Activated T-cell treated with anti-CD3 and anti-CD28 coated beads for 4 hours (primary cell): ENCODE measurements around the gene KRTAP5-2.

Experiments
- DNase-seq: peaks from one replicate; pipeline ENCODE4 v3.0.0-alpha.2; 2020

Gene KRTAP5-2

DNA sequence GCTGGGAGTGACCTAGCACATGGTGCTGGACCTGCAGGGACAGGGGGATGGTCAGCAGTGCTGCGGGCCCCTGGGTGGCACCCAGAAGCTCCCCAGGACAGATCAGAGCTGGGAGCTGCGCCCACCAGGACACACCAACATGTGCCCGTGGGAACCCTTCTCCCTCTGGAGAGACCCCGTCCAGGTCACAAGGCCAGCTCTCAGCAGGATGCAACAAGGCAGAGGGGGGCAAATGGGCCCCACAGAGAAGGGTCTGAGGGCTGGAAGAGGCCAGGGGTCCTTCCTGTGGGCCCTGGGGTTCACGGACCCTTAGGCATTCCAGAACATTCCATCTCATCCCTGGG is 32.2 kb downstream of the KRTAP5-2 start:
- DNase-seq: no peak

DNA sequence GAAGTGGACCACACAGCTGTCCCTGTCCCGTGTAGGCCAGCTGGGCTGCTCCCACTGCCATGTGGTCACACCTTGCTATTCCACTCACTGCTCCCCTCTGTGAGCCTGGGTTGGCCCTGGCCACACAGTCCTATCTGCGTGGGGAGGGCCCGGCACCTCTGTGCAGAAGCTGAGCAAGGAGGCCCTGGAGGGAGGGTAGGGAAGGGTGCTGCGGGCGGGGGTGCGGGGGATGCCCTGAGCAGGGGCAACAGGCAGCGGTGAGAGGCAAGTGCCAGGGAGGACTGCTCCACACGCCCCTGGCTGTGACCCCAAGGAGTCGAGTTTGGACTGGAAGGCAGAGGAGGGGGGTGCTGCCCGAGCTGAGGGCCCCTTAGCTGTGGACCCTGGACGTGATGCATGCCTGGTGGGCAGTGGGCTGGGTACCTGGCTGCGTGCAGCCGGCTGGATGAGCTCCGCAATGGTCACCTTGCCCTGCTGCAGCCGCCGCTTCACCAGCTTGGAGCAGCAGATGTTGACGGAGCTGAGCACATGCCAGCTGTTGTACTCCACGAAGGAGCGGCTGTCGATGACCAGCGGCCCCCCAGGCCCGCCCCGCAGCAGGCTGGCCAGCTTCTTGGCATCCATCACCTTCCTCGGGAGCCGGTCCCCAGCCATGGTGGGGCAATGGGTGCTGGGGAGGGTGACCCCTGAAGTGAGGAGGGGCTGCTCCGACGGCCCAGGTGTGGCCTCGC is 32.8 kb downstream of the KRTAP5-2 start:
- no peak for DNase-seq

DNA sequence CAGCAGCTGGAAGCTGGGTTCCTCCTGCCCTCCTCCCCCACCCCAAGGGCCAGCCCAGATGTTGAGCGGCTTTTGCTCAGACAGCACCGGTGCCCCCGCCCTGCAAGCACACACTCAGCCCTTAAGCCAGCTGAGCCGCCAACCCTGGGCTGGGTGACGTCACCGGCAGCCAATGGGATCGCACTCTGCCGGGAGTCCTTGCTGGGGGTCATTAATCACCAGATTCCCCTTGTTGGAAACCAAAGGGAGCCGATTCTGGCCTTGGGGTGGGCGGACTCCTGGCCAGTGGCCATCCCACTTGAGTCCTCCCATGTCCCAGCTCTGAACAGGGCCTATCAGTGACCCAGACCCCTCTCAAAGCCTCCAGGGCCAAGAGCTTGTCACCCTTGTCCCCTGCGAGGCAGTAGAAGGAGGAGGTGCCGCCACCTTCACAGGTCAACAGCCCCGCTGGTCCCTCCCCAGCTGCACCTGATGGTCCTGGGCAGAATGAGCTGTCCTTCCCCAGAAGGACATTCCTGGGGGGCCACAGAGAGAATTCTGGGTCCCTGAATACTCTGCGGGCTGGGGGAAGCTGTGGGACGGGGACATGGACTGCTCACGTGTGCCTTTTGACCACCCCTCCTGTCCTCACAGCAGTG is 33.4 kb downstream of the KRTAP5-2 start:
- DNase-seq: no peak

DNA sequence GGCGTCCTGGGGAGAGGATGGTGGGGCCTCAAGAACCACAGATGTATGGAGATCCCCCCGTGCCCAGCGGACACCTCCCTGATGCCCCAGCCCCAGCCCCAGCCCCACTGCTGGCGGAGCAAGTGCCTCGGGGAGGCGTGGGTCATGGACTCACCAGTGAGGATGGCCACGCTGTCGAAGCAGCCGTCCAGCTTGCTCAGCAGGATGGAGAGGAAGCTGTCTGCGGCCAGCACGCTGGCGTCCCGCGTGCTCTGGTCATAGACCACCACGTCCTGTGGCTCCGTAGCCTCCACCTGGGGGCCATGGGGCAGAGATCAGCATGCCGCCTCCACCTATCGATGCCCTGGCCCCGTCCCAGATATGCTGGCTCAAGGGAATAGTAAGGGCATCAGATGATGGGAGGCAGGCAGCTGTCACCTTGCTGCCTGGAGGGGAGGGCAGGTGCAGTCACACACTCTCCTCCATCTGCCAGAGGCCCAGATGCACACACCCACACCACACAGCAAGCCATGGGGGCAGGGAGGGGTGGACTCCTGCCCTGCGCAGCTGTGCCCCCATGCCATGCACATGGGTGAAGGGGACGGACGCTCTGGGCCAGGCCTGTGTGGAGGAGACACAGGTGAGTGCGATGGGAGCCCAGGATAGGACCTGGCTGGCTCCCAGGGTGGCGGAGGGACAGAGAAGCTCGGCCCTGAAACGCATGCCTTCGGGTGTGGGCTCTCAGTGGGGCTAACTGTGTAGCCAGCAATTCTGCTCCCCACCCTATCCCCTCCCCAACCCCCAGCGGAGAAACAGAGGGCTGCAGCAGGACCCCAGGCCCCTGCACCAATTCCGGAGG is 34.2 kb downstream of the KRTAP5-2 start:
- DNase-seq: no peak

DNA sequence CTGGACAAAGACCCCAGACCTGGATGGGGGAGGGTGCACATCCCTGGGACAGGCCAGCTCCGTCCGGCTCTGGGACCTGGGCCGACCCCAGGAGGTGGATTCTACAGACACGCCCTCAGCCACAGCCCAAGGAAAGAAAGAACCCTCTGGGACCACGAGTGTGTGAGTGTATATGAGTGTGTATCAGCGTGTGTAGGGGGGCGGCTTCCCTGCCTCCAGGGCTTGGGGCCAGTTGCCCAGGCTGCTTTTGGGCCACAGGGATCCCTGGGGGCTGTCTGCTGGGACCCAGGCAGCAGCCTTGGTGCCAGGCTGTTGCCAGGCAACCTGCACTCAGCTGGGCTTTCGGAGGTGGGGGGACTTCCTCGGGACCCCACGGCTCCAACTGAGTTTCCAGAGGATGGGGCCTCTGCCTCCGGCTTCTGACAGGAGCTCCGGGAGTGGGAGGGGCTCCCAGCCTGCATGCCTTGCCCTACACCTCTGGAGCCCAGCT is 34.9 kb downstream of the KRTAP5-2 start:
- no peak for DNase-seq

DNA sequence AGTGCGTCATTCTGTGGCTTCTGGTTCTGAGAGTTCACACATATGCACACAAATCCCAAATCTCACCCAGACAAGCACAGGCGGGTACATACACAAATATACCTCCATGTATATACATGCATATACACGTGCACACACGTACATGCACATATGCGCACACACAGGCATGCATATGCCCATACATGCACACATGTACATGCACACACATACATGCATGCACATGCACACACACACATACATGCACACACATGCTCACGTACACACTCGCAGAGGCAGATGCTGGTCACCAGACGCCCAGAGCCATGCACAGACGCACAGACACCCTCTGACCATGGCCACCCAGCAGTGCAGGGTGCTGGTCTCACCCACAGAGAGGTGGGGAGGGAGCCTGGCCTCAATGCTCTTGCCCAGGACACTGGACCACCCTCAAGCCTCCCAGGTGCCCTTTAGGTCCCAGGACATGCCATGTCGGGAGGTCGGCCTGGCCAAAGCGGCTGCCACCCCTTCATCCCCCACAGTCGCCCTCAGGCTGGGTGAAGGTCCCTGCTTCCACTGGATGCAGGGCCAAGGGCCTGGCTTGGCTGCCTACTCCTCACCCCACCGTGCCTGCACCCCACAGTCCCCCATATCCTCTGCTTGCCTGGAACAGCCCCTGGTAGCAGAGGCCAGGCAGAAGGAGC is 35.5 kb downstream of the KRTAP5-2 start:
- DNase-seq: no peak

DNA sequence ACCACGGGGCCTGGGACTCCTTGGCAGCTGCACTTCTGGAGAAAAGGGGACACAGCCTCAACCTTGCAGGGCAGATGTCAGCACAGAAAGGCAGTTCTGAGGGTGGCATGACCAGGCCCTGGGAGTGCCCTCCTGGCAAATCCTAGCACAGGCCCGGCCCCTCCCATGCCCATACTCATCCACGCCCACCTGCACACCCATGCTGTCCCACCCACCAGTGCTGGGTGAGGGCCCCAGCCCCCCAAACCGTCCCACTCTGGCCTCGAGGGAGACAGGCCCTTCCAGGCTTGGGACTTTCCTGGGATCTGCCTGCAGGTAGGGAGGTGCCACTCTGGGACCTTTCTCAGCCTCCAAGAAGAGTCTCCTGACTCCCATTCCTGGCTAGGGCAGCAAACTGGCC is 36.1 kb downstream of the KRTAP5-2 start:
- DNase-seq: no peak

DNA sequence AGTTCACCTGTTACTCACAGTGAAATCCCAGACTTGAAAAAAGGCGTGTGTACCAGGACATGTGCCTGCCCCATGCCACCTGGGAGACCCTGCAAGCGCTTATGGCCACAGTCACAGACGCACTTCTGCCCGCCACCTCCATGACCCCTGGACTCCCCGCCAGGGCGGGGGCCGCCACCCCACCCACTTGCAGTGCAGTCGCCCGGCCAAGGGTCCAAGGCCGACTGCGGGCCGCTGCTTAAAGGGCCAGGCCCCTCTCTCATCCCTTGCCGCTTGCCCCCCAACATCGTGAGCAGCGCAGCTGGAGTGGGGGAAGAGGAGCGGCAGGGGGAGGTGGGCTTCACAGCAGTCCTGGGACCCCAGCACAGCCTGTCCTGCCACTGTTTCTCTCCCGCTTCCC is 36.8 kb downstream of the KRTAP5-2 start:
- no peak for DNase-seq

DNA sequence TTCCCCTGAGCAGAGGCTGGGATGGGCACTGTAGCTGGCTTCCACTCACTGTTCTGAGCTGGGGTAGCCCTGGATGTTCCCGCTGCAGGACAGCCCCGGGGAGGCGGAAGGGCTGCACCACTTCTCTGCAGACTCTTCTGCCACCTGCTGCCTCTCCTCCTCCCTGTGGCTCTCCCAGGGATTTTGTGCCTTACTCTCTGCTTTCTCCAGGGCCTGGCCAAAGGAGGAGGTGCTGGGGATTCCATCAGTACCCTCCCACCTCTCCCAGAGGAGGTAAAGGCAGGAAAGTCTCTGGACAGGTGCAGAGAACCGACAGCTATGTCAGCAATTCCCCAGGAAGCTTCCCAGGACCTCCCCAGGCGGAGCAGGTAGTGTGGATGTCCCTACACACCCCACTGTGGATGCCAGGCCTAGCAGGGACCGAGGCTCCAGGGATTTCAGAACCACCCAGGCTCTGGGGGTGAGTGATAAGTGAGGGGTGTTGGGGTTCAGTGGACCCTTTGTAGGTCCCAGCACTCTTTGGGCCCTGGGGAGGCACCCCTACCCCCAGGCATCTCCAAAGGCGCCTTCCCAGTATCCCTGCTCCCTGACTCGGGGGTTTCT is 37.3 kb downstream of the KRTAP5-2 start:
- no peak for DNase-seq

DNA sequence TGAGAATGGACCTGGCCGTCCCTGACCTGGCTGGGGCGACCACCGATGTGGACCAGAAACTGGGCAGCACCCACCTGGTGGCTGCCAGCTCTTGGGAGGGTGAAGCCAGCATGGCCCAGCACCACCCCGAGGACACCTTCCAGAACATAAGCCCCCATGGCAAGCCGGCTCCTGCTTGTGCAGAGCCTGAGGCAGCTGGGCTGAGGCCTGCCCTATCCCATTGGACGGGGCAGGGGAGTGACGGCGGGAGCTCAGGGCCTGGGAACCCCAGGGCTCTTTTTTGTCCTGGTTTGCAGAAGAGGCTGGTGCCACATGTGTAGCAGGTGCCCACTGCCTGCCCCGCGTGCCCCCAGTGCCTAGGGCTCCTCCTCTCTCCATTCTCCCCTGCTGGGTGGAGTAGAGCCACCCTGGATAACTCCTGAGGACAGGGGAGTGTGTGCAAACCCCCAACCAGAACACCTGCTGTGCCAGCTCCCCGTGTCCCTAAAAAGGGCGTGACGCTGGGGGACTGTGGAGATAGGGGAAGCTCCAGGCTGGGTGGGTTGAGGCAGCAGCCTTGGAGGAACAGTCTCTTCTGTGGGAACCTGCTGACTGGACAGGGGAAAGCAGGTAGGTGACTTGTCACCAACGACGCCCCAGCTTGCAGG is 38.0 kb downstream of the KRTAP5-2 start:
- DNase-seq: no peak

DNA sequence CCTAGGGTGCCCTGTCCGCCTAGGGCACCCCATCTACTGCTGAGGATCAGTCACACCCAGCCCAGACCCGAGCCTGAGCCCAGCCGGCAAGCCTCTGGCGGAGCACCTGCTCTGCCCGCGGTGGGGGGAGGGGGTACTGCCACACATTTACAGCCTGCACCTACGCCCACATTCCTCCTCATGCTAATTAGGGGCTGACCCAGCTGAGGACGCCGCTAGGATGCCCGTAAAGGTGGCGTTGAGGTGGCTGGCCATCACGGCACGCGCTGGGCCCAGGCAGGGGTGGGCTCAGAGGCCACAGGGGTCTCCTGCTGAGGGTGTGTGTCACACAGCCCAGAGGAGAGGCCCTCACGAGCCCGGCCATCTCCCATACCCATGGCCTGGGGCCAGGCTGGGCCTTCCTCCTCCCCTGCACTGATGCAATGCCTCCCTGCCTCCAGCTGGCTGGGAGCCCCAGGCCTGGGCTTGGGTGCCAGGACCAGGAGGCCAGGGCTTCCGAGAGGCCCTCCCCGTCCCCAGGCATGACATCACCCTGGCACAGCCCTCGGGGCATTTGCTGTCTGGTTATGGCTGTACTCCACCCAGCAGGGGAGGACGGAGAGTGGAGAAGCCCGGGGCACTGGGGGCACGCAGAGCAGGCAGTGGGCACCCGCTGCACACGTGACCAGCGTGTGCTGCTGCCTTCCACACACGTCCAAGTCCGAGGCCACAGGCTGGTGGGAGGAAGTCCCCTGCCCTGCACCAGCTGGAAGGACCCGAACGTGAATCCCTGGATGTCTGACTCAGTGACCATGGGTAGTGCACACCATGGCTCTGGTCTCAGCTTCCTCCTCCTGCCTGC is 38.8 kb downstream of the KRTAP5-2 start:
- DNase-seq: no peak

DNA sequence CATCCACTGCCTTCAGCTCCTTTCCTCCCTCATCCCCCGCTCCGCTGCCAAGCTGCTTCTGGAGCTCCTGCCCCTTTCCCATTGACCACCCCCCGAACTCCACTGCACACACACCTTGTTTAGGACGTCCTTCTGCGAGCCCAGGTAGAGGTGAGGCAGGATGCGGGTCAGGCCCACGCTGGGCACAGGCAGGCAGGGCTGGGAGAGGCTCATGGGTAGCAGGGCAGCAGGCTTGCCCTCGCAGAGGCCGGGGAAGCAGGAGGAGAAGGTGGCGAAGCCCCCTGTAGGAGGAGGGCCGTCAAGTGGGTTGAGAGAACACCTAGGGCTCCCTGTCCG is 39.4 kb downstream of the KRTAP5-2 start:
- no peak for DNase-seq

DNA sequence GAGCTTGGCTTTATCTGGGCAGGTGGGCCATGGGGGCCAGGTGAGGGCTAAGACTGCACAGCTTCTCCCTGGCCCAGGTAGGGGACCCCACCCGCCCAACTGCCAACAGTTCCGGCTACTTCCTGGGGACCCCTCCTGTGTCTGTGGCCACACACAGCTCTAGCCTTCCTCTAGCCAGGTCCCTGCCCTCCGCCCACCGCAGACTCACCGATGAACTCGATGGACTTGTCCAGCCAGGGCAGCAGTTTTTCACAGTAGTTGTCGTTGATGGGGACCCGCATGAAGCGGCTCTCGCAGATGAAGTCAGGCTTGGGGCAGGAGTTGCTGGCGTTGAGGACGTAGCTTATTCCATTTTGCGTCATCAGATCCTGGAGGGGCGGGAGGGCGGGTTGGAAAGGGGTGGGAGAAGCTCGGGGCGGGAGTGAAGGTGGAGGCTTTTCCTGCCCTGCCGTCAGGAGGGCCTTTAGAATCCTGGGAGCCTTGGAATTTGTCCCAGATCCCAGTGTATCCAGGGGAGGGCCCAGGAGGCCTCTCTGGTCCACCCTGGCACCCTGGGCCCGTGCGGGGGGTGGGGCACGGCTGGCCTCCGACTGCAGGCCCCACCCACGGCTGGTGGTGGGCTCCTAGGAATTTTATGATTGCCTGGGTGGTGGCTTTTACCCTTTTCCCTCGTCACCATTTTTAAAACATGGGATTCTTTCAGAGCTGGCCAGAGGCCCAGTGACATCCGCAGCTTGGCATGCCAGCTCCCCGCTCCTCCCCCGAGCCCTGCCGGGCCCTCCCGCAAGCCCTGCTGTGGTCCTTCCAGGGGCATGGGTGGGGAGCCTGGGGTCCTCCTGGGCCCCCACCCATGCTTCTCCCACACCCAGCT is 40.0 kb downstream of the KRTAP5-2 start:
- DNase-seq: no peak

DNA sequence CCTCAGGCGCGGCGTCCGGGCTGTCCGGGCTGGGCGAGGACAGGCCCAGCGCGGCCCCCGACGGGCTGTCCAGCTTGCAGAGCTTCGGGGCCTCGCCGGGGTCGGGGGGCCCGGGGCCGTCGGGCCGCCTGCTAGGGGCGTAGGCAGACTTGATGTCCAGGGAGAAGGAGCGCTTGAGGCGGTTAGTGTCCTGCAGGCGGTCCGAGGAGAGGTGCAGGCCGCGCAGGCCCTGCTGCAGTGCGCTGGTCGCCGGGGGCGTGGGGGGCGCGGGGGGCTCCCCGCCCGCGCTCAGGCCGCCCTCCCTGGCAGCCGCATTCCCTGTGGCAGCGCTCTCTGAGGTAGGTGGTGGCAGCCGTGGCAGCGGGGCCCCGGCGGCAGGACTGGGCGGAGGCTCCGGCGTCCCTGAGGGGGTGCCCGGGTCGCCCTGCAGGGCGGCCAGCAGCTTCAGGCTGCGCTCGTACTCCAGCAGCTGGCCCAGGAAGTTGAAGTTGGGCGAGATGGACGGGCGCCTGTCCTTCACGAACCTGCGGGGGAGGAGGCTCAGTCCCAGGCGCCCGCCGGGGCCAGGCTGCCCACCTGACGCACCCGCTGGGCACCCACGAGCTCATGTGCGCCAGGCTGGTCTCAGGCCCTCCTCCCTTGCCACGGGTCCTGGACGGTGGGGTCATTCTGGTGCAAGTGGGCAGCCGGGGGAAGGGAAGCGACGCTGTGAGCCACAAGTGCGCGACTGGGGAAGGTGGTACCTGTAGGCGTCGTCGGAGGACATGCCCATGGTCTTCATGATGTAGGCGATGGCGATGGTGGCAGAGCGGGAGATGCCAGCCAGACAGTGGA is 40.8 kb downstream of the KRTAP5-2 start:
- DNase-seq: no peak

DNA sequence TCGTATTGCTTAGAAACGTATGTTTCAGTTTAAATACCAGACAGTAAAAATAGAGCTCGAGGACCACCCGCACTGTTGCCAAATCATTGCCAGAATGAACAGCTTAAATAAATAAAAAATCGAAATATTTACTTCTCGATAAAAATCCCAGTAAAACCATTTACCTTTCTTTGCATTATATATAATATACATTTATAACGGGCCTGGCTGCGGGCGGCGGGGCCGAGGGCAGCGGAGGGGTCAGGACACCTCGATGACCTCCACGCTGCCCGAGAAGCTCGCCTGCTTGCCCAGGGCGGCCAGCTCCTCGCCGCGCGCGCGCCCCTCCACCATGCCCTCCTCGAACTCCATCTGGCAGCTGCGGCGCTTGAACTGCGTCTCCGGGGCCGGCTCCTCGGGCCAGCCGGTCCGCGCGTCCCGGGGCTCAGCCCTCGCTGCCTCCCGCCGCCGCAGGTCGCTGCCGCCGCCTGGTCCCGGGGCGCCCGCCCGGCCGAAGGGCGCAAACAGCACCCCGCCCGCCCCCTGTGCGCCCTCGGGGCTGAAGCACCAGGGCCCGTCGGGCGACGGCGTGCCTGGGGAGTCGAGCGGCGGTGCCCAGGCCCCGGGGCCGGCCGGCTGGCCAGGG is 41.7 kb downstream of the KRTAP5-2 start:
- DNase-seq: no peak

DNA sequence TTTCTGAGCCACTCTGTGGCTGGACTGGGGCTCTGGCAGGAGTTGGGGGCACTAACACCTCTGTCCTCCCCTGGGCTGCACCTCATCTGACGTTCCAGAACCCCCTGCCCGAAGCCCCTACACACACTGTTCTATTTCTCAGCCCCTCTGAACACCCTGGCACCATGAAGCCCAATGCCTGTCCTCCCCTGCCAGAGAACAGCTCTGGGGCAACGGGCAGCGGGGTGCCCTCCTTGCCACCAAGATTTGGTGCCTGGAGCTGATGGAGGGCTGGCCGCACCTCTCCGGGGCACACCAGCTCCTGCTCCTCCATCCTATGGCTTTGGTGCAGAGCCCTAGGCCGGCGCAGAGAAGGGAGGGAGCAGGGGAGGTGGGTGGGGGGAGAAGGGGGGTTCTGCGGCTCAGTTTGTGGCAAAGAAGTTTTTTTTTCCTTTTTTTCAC is 42.4 kb downstream of the KRTAP5-2 start:
- DNase-seq: no peak

DNA sequence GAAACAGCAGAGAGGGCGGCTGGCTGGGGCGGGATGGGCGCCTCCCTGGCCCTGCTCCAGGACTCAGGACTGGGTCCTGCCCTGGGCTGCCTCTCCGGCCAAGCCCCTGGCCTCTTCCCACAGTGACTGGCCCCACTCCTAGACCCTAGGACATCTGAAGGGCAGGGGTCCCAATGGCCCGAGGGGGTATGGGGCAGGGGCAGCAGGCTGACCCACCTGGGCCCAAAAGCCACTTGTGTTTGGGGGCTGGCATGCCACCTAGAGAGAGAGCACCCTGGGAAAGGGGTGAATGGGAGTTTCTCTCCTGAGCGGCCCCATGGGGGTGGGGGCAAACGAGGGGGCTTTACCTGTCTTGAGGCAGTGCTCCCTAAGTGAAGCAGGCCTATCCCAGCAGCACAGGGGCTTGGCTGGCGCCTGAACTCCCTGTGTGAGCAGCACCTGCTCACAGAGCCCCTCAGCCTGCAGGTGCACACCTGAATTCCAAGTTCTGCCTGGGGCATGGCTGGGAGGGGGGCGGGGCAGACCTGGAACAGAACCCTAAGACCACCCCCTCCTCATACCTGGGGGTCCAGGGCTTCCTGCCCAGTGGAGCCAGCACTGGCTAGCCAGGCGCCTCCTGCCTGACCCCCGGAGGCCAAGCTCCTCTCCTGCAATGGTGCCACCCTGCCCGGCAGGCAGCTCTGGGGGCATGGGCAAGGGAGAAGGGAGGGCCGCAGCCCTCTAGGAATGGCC is 42.9 kb downstream of the KRTAP5-2 start:
- no peak for DNase-seq
